ENCODE data around the gene SHPK. TPM values are rescaled to one million over a fixed set of nuclear protein-coding genes. Genes with fewer than 3 reads are reported as not detected.

SHPK gene
- total RNA-seq, 1 donor from 2014 or later: 14.1 TPM

DNA sequence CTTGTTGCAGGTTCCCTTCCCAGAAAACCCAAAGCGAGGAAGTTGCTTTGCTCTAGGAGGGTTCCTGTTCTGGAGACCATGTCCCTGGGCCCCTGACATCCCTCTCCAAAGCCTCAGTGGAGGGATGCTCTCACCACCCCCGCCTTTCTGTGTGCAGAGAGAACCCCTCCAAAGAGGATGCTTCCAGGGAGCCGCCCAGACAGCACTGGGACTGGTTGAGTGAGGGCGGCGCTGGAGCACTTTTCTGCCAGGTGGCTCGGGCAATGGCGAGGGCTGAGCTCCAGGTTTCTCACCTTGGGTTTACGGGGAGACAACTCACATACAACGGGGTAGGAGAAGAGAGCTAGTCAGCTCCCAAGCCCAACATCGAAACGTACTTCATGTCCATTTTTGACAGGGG lies 39.8 kb upstream of the SHPK start:
- Mint-ChIP-seq H3K9me3 (ENCODE audit: unreplicated experiment) (no peaks in the 10 kb centered on the region), H3K4me3 (ENCODE audit: unreplicated experiment) (no peak overlapping the region), H3K36me3 (ENCODE audit: low read depth, unreplicated experiment) (no peaks in the 10 kb centered on the region), H3K27ac (ENCODE audit: unreplicated experiment) (peak overlapping the region; percentile 9), H3K4me1 (ENCODE audit: unreplicated experiment) (no peaks in the 10 kb centered on the region), H3K27me3 (ENCODE audit: unreplicated experiment) (peaks cover 2% of the 10 kb centered on the region)
- no peak for DNase-seq (ENCODE audit: low spot score)
- TF ChIP-seq, protein P1, sequence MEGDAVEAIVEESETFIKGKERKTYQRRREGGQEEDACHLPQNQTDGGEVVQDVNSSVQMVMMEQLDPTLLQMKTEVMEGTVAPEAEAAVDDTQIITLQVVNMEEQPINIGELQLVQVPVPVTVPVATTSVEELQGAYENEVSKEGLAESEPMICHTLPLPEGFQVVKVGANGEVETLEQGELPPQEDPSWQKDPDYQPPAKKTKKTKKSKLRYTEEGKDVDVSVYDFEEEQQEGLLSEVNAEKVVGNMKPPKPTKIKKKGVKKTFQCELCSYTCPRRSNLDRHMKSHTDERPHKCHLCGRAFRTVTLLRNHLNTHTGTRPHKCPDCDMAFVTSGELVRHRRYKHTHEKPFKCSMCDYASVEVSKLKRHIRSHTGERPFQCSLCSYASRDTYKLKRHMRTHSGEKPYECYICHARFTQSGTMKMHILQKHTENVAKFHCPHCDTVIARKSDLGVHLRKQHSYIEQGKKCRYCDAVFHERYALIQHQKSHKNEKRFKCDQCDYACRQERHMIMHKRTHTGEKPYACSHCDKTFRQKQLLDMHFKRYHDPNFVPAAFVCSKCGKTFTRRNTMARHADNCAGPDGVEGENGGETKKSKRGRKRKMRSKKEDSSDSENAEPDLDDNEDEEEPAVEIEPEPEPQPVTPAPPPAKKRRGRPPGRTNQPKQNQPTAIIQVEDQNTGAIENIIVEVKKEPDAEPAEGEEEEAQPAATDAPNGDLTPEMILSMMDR (IDR thresholded peaks at IDR 0.05; ENCODE audit: unreplicated experiment): no peak

DNA sequence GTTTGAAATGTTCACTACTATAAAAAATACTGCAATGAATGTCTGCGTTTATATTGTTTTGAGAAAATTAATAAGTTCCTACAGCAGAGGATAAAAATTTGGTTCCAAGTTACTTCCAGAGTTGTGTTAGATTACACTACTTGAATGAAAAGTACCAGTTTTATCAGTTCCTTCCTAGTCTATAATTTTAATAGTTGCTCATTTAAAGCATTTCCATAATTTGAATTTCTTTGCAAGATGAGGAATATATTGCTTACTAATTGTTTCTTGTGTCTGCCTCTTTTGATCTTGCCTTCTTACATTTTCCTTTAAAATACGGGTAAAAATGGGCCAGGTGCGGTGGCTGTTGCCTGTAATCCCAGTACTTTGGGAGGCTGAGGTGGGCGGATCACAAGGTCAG lies 36.5 kb upstream of the SHPK start:
- peaks cover 2% of the 10 kb centered on the region for H3K27me3 Mint-ChIP-seq (ENCODE audit: unreplicated experiment)
- DNase-seq (ENCODE audit: low spot score): no peak
- peaks cover 8% of the 10 kb centered on the region for H3K4me1 Mint-ChIP-seq (ENCODE audit: unreplicated experiment)
- H3K4me3 Mint-ChIP-seq (ENCODE audit: unreplicated experiment): no peak overlapping the region
- H3K36me3 Mint-ChIP-seq (ENCODE audit: low read depth, unreplicated experiment): no peaks in the 10 kb centered on the region
- TF ChIP-seq, protein P1 (IDR thresholded peaks at IDR 0.05; ENCODE audit: unreplicated experiment): no peak
- H3K9me3 Mint-ChIP-seq (ENCODE audit: unreplicated experiment): no peaks in the 10 kb centered on the region
- H3K27ac Mint-ChIP-seq (ENCODE audit: unreplicated experiment): no peak overlapping the region

DNA sequence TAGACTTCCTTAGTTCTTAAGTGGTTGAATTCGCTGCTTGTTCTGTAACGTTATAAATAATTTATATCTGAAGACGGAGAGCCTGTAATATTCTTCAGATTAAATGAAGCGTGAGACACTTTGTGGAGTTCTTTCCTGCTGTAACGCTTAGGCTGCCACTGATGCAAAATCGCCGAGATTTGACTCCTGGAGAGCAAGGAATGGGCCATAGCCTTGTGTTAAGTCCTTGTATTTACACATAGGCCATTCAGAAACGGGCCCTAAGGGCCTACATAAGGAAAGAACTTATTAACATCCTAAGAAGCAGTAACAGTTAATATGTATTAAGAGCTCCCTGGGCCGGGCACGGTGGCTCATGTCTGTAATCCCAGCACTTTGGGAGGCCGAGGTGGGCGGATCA lies 33.5 kb upstream of the SHPK start:
- peaks cover 18% of the 10 kb centered on the region for H3K27me3 Mint-ChIP-seq (ENCODE audit: unreplicated experiment)
- peak overlapping the region; percentile 90 for H3K27ac Mint-ChIP-seq (ENCODE audit: unreplicated experiment)
- peak overlapping the region; percentile 98 for H3K4me3 Mint-ChIP-seq (ENCODE audit: unreplicated experiment)
- no peak for DNase-seq (ENCODE audit: low spot score)
- TF ChIP-seq, protein P1 (IDR thresholded peaks at IDR 0.05; ENCODE audit: unreplicated experiment): no peak
- peaks cover 10% of the 10 kb centered on the region for H3K36me3 Mint-ChIP-seq (ENCODE audit: low read depth, unreplicated experiment)
- H3K4me1 Mint-ChIP-seq (ENCODE audit: unreplicated experiment): peaks cover 19% of the 10 kb centered on the region
- no peaks in the 10 kb centered on the region for H3K9me3 Mint-ChIP-seq (ENCODE audit: unreplicated experiment)

DNA sequence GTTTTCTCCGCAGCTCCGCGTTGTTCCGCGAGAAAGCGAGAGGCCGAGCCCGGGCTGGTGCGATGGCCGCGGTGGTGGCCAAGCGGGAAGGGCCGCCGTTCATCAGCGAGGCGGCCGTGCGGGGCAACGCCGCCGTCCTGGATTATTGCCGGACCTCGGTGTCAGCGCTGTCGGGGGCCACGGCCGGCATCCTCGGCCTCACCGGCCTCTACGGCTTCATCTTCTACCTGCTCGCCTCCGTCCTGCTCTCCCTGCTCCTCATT lies 33.0 kb upstream of the SHPK start:
- H3K27ac Mint-ChIP-seq (ENCODE audit: unreplicated experiment): peak overlapping the region; percentile 90
- TF ChIP-seq, protein P1 (IDR thresholded peaks at IDR 0.05; ENCODE audit: unreplicated experiment): no peak
- peak overlapping the region; percentile 98 for H3K4me3 Mint-ChIP-seq (ENCODE audit: unreplicated experiment)
- H3K27me3 Mint-ChIP-seq (ENCODE audit: unreplicated experiment): peaks cover 18% of the 10 kb centered on the region
- H3K4me1 Mint-ChIP-seq (ENCODE audit: unreplicated experiment): peaks cover 19% of the 10 kb centered on the region
- H3K9me3 Mint-ChIP-seq (ENCODE audit: unreplicated experiment): no peaks in the 10 kb centered on the region
- H3K36me3 Mint-ChIP-seq (ENCODE audit: low read depth, unreplicated experiment): peaks cover 15% of the 10 kb centered on the region
- no peak for DNase-seq (ENCODE audit: low spot score)

DNA sequence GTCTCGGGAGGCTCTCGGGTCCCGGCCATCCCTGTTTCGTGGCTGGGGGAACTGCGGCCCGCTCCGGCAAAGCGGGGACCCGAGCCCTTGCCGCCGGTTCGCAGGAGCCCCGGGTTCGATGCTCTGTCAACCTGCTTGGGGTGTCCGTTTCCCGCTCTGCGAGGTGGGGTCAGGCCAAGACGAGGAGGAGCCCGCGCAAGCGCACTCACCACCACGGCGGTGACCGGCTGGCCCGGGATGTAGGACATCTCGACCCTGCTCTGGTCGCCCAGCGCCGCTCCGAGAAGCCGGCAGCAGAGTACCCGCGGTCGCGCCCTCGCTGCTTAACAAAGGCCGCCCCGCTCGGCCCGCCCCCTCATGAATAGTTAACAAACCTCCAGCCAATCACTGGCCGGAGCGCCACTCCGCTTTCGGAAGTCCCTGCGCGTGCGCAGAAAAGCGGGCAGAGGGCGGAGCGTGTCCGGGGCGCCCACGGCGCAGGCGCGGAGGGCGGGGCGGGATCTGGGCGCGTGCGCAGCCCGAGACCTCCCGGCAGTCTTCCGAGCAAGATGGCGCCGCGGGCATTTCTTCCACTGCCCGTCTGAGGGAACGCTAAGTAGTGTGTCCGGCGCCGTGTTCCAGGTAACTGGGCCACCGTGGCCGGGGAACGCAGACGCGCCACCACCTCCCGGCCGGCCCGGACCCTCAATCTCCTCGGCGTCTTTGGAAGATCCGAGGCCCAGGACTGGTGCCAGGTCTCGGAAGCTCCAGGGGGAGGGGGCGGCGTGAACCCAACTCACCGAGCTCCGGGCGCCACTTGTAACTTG lies 32.4 kb upstream of the SHPK start, which contains the start of the genes EMC6 and TAX1BP3:
Gene EMC6, plus strand, starts transcription at position 534 of the 806 bp plus-strand sequence. CDS start 335 bp downstream, outside the sequence.
Gene TAX1BP3, minus strand, starts transcription at position 300 of the 806 bp plus-strand sequence. Its CDS starts 52 bp downstream, at position 248.
- no peaks in the 10 kb centered on the region for H3K9me3 Mint-ChIP-seq (ENCODE audit: unreplicated experiment)
- peak within 1 kb of the TSS; percentile 90 for H3K27ac Mint-ChIP-seq (ENCODE audit: unreplicated experiment)
- H3K4me3 Mint-ChIP-seq (ENCODE audit: unreplicated experiment): peak within 1 kb of the TSS; percentile 98
- TF ChIP-seq, protein P1 (IDR thresholded peaks at IDR 0.05; ENCODE audit: unreplicated experiment): no peak
- DNase-seq (ENCODE audit: low spot score): peak; percentile 100
- peaks cover 17% of the 10 kb centered on the region for H3K36me3 Mint-ChIP-seq (ENCODE audit: low read depth, unreplicated experiment)
- peaks cover 19% of the 10 kb centered on the region for H3K4me1 Mint-ChIP-seq (ENCODE audit: unreplicated experiment)
- H3K27me3 Mint-ChIP-seq (ENCODE audit: unreplicated experiment): peaks cover 18% of the 10 kb centered on the region

Measured in endothelial cell (in vitro differentiated cells).